Measurements from ENCODE around the gene SFXN5.
A peak's percentile ranks its signal among the peaks of the same experiment; 100 is the strongest.
"Not testable (repeated sequence)": the region's sequence is repeated elsewhere in the genome, so short reads cannot be mapped to it uniquely, and the experiment has no call there.

The SFXN5 gene, protein sequence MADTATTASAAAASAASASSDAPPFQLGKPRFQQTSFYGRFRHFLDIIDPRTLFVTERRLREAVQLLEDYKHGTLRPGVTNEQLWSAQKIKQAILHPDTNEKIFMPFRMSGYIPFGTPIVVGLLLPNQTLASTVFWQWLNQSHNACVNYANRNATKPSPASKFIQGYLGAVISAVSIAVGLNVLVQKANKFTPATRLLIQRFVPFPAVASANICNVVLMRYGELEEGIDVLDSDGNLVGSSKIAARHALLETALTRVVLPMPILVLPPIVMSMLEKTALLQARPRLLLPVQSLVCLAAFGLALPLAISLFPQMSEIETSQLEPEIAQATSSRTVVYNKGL

DNA sequence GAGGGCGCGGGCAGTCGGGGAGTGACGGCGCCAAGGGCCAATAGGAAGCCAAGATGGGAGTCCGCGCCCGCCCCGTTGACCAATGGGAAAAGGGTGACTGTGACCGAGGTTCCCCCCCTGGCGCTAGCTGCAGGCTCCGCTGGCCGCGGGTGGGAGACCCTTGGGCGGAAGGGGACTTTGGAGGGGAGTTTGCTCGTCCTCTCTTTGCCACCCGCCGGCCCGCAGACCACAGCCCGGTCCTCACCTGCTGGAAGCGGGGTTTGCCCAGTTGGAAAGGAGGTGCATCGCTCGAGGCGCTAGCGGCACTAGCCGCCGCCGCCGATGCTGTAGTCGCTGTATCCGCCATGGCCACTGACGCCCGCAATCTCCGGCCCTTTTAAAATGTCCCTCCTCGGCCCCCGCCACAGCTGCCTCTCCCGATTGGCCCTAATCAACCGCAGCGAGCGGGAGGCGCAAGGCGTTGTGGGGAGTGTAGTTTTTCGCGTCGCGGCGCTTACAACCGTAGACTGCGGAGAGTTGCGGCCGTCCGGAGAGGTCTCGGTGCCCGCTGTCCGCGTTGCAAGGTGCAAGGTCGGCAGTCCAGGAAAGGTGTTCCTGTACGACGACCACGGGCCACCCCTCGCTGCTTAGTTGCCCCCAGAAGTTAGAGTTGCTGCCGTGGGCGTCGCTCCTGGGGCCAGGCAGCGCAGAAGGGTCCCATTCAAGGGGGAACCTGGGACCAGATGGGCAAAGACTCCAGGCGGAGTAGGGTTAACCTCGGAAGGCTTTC is at the start of gene SFXN5:
TSS of gene SFXN5 (minus strand) at position 353 of the 769 bp plus-strand sequence. CDS start at position 346, 7 bp downstream.
- H3K79me2 ChIP-seq (ENCODE audit: insufficient read depth, low read length): peaks cover 33% of the 10 kb centered on the region
- peak within 1 kb of the TSS; percentile 98 for H3K9ac ChIP-seq (ENCODE audit: low read length)
- H3K27ac ChIP-seq (ENCODE audit: low read depth, low read length): peak within 1 kb of the TSS; percentile 72
- H2AFZ ChIP-seq (ENCODE audit: low read depth, low read length, severe bottlenecking): peak within 1 kb of the TSS; percentile 98
- no peaks in the 10 kb centered on the region for H3K27me3 ChIP-seq (ENCODE audit: low read length)
- H4K20me1 ChIP-seq (ENCODE audit: low read depth, low read length): no peaks in the 10 kb centered on the region
- no peaks in the 10 kb centered on the region for H3K9me2 ChIP-seq (replicated peaks; ENCODE audit: insufficient read depth, low read length)
- no peaks in the 10 kb centered on the region for H3K36me3 ChIP-seq (ENCODE audit: low read length)
- H3K4me2 ChIP-seq (ENCODE audit: low read depth, low read length, poor library complexity, severe bottlenecking): peak within 1 kb of the TSS; percentile 85
- no peaks in the 10 kb centered on the region for H3K9me3 ChIP-seq (ENCODE audit: insufficient read depth, low read length)
- H3F3A ChIP-seq (ENCODE audit: insufficient read depth): peaks cover 10% of the 10 kb centered on the region
- TF ChIP-seq CTCF (IDR thresholded peaks at IDR 0.05; ENCODE audit: insufficient read depth, low read length, poor library complexity, severe bottlenecking) (no peak), EZH2phosphoT487 (conservative IDR thresholded peaks at IDR 0.05; ENCODE audit: low read length) (no peak)
- peak within 1 kb of the TSS; percentile 85 for H3K4me3 ChIP-seq (ENCODE audit: insufficient read depth, low read length, poor library complexity, severe bottlenecking)

- H3K9me2 ChIP-seq (replicated peaks; ENCODE audit: insufficient read depth, low read length); H3K27ac ChIP-seq (ENCODE audit: low read depth, low read length); H2AFZ ChIP-seq (ENCODE audit: low read depth, low read length, severe bottlenecking); H3K4me2 ChIP-seq (ENCODE audit: low read depth, low read length, poor library complexity, severe bottlenecking); H3F3A ChIP-seq (ENCODE audit: insufficient read depth); H3K4me3 ChIP-seq (ENCODE audit: insufficient read depth, low read length, poor library complexity, severe bottlenecking); H3K27me3 ChIP-seq (ENCODE audit: low read length); H4K20me1 ChIP-seq (ENCODE audit: low read depth, low read length); H3K9ac ChIP-seq (ENCODE audit: low read length); H3K79me2 ChIP-seq (ENCODE audit: insufficient read depth, low read length); H3K36me3 ChIP-seq (ENCODE audit: low read length); H3K9me3 ChIP-seq (ENCODE audit: insufficient read depth, low read length): not testable (repeated sequence)
Measured at GRCh38 chr2:73119611-73120239, 48.2 kb upstream of the SFXN5 start.

DNA sequence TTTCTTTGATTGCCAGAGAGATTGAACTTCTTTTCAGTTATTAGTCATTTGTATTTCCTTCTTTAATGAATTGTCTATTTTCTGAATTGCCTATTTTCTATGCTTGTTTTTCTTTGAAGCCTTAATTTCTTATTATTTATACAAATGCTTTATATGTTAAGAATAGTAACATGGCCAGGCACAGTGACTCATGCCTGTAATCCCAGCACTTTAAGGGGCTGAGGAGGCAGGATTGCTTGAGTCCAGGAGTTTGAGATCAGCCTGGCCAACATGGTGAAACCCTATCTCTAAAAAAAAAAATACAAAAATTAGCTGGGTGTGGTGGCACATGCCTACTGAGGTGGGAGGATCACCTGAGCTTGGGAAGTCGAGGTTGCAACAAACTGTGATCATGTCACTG is 45.9 kb upstream of the SFXN5 start:
- Histone ChIP-seq H3K4me3 (ENCODE audit: insufficient read depth, low read length, poor library complexity, severe bottlenecking) (no peak overlapping the region), H3K9me2 (replicated peaks; ENCODE audit: insufficient read depth, low read length) (no peaks in the 10 kb centered on the region), H2AFZ (ENCODE audit: low read depth, low read length, severe bottlenecking) (no peak overlapping the region), H3K4me2 (ENCODE audit: low read depth, low read length, poor library complexity, severe bottlenecking) (no peak overlapping the region), H3K79me2 (ENCODE audit: insufficient read depth, low read length) (no peaks in the 10 kb centered on the region), H3K9ac (ENCODE audit: low read length) (no peak overlapping the region), H3F3A (ENCODE audit: insufficient read depth) (no peaks in the 10 kb centered on the region), H4K20me1 (ENCODE audit: low read depth, low read length) (no peaks in the 10 kb centered on the region), H3K27ac (ENCODE audit: low read depth, low read length) (no peak overlapping the region), H3K9me3 (ENCODE audit: insufficient read depth, low read length) (no peaks in the 10 kb centered on the region), H3K27me3 (ENCODE audit: low read length) (no peaks in the 10 kb centered on the region), H3K36me3 (ENCODE audit: low read length) (no peaks in the 10 kb centered on the region)
- TF ChIP-seq CTCF (IDR thresholded peaks at IDR 0.05; ENCODE audit: insufficient read depth, low read length, poor library complexity, severe bottlenecking): no peak
- TF ChIP-seq EZH2phosphoT487 (conservative IDR thresholded peaks at IDR 0.05; ENCODE audit: low read length): no peak
